Measurements from ENCODE around the gene CSTA. TPM values are rescaled to one million over a fixed set of nuclear protein-coding genes. Genes with fewer than 3 reads are reported as not detected.

Gene CSTA
- total and polyA plus RNA-seq, 2 of the 8 experiments (the other 6 are each of a cell fraction or from before 2014, with no cell fraction given), result not detected

DNA sequence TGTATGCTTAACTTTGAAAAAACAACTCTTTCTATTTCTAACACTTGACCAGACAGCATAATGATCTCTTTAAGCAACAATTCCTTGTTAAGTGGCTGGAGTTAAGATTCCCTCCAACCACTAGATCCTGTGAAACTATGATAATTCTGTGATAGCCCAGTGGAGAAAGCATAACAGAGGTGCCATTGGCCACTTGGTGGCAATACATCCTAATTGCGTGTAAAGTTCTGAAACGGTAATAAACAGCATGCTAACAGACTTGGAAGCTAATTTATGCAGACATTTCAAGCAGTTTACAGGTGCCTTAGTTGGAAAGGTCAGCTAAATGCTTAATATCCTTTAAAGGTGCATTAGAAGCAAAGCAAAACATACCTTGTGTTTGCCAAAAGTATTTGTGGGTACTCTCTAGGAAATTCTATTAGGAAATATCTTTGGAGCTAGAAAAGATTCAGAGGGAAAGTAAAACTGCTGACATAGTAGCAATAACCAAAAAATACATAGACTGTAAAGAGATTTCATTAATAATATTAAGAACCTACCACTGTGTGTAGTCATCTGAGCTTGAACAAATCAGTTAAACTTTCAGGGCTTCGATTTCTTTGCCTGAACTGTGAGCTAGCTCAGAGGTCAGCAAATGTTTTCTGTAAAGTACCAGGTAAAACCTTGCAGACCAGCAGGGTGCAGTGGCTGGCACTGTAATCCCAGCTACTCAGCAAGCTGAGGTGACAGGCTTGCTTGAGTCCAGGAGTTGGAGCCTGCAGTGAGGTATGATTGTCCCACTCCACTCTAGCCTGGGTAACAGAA is 19.0 kb upstream of the CSTA start:
- ChIA-PET POLR2A (ENCODE audit: partially characterized antibody) (no interaction called here), CTCF (ENCODE audit: partially characterized antibody) (interaction anchor here (0.6 to 2.3 kb wide), 14 partner anchors 9 to 759 kb away, joined by 3 to 11 read pairs (median 4); no protein-coding TSS in a partner anchor)
- Histone ChIP-seq H3K4me1 (replicated peaks in 1 of 4; ENCODE audit: control insufficient read depth in 3 of 4, insufficient read depth in 4 of 4, low read length in 3 of 4) (no peaks in the 10 kb centered on the region), H2AFZ (ENCODE audit: low read length) (no peak overlapping the region), H3K23ac (ENCODE audit: insufficient read length) (no peak overlapping the region), H2BK120ac (replicated peaks; ENCODE audit: low read depth, low read length) (no peak overlapping the region), H3K79me1 (ENCODE audit: low read depth, low read length) (no peaks in the 10 kb centered on the region), H3K27ac (ENCODE audit: low read depth, low read length) (no peak overlapping the region), H4K5ac (ENCODE audit: insufficient read length, low read depth, low read length) (no peak overlapping the region), H3K18ac (ENCODE audit: extremely low read depth, low read length) (no peak overlapping the region), H3K4me3 (ENCODE audit: extremely low read depth in 1 of 4, insufficient read depth in 2 of 4, low read depth in 3 of 4, low read length in 4 of 4) (no peak overlapping the region), H2BK20ac (ENCODE audit: low read length) (no peak overlapping the region), H3K23me2 (ENCODE audit: low read depth, low read length) (no peaks in the 10 kb centered on the region), H3K36me3 (ENCODE audit: control insufficient read depth in 2 of 4, insufficient read depth in 4 of 4, low read length in 3 of 4) (no peaks in the 10 kb centered on the region), H3K14ac (ENCODE audit: insufficient read length) (no peak overlapping the region), H4K91ac (replicated peaks; ENCODE audit: insufficient read length, low read length) (no peak overlapping the region), H3K4ac (replicated peaks; ENCODE audit: insufficient read length, low read depth, low read length) (no peak overlapping the region), H4K8ac (ENCODE audit: extremely low read depth, insufficient read depth, low read length) (no peak overlapping the region), H3K9me3 (ENCODE audit: insufficient read depth in 2 of 2, low read depth in 1 of 2, low read length in 1 of 2) (no peaks in the 10 kb centered on the region), H3K9ac (replicated peaks in 1 of 4; ENCODE audit: extremely low read depth in 1 of 4, low read depth in 3 of 4, low read length in 3 of 4) (no peak overlapping the region), H3K27me3 (replicated peaks in 1 of 4; ENCODE audit: control insufficient read depth in 3 of 4, extremely low read depth in 1 of 4, insufficient read depth in 3 of 4, low read length in 3 of 4) (no peaks in the 10 kb centered on the region), H2BK15ac (ENCODE audit: low read length) (no peak overlapping the region), H4K20me1 (replicated peaks in 1 of 2; ENCODE audit: control insufficient read depth in 1 of 2, insufficient read depth in 2 of 2, low read length in 2 of 2) (no peaks in the 10 kb centered on the region), H2AK5ac (ENCODE audit: low read depth, low read length) (no peak overlapping the region), H3K4me2 (ENCODE audit: insufficient read depth in 1 of 2, low read depth in 2 of 2, low read length in 2 of 2) (no peak overlapping the region), H3K56ac (replicated peaks; ENCODE audit: insufficient read length, low read depth, low read length) (no peak overlapping the region), H2BK5ac (ENCODE audit: low read depth, low read length) (no peak overlapping the region), H2BK12ac (ENCODE audit: low read depth, low read length) (no peak overlapping the region), H3K79me2 (ENCODE audit: control insufficient read depth in 1 of 2, insufficient read depth in 2 of 2, low read length in 2 of 2) (no peaks in the 10 kb centered on the region)
- DNase-seq (ENCODE audit: low read depth in 1 of 2, low spot score in 2 of 2) (no peak), FAIRE-seq (peak; percentile 50)
- peak; percentile 38 to 52; a peak in 3 of 4 replicates for TF ChIP-seq RAD21 (IDR thresholded peaks at IDR 0.05 in 1 of 2, conservative IDR thresholded peaks at IDR 0.05 in 1 of 2; ENCODE audit: low read depth in 2 of 2, low read length in 2 of 2)
- TF ChIP-seq, protein P1, sequence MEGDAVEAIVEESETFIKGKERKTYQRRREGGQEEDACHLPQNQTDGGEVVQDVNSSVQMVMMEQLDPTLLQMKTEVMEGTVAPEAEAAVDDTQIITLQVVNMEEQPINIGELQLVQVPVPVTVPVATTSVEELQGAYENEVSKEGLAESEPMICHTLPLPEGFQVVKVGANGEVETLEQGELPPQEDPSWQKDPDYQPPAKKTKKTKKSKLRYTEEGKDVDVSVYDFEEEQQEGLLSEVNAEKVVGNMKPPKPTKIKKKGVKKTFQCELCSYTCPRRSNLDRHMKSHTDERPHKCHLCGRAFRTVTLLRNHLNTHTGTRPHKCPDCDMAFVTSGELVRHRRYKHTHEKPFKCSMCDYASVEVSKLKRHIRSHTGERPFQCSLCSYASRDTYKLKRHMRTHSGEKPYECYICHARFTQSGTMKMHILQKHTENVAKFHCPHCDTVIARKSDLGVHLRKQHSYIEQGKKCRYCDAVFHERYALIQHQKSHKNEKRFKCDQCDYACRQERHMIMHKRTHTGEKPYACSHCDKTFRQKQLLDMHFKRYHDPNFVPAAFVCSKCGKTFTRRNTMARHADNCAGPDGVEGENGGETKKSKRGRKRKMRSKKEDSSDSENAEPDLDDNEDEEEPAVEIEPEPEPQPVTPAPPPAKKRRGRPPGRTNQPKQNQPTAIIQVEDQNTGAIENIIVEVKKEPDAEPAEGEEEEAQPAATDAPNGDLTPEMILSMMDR (IDR thresholded peaks at IDR 0.05; ENCODE audit: control extremely low read depth in 1 of 3, insufficient read depth in 1 of 3, low read depth in 1 of 3, low read length in 3 of 3), result peak; percentile 19 to 41 (median 37)
- no peak for TF ChIP-seq SAP30 (IDR thresholded peaks at IDR 0.05; ENCODE audit: insufficient read depth, insufficient replicate concordance, low read length)
- TF ChIP-seq SIX5 (IDR thresholded peaks at IDR 0.05; ENCODE audit: low read depth, low read length), result no peak
- WGBS, 2 experiments (ENCODE audit: extremely low coverage in 1 of 2, insufficient coverage in 1 of 2, insufficient read length in 1 of 2, insufficient replicate concordance in 2 of 2, low coverage in 1 of 2, low lambda C conversion rate in 2 of 2, missing lambda C conversion rate in 1 of 2), result 70% methylated on average over 3 of the region's 3 CpGs; no CpG with 5 or more reads in 1 of the 2 experiments

Measured in H1 (cell line).